ENCODE measurements around the gene MANF. TPM values are rescaled to one million over a fixed set of nuclear protein-coding genes. Genes with fewer than 3 reads are reported as not detected.
"Not testable (repeated sequence)": the region's sequence is repeated elsewhere in the genome, so short reads cannot be mapped to it uniquely, and the experiment has no call there.

MANF gene
- total RNA-seq, 1 donor from 2014 or later, result 46.2 TPM

DNA sequence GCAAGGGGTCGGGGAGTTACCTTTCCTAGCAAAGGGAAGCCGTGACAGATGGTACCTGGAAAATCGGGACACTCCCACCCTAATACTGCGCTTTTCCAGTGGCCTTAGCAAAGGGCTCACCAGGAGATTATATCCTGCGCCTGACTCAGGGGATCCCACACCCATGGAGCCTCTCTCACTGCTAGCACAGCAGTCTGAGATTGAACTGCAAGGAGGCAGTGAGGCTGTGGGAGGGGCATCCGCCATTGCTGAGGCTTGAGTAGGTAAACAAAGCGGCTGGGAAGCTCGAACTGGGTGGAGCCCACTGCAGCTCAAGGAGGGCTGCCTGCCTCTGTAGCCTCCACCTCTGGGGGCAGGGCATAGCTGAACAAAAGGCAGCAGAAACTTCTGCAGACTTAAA lies 16.8 kb upstream of the MANF start:
- DNase-seq; ATAC-seq; intact Hi-C loops (cut with micrococcal nuclease): not testable (repeated sequence)

DNA sequence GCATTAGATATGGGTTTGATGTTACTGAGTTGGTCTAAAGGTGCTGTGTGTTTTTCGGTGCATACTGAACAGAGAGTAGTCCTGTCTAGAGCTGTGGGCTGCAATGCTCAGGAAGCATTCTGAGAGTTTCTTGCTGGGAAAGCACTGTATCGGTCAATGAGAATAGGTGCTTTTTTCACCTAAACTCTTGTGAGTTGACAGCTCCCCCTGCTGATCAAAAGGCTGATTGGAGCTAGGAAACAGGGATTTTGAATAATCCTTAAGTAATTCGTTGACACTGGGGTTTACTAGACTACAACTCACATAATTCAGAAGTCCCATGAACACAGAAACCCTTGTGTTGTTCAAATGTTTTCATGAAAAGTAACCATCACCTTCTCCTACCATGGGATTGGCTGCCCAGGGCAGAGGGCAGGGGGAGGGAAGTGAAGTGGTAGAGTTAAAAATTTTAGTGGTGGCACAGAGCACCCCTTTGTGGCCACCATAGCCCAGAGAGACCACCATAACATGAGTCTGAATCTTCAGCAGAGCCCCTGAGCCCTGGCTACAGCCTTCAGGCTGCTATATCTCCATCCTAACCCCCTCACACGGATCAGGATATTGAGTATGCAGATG lies 13.0 kb upstream of the MANF start:
- DNase-seq, result no peak
- ATAC-seq, result peak; percentile 43
- intact Hi-C loops (cut with micrococcal nuclease), result no loop called here

GRCh38 chr3:51373658-51374421 lies 11.3 kb upstream of the MANF start:
- no peak for DNase-seq
- ATAC-seq, result no peak
- intact Hi-C loops (cut with micrococcal nuclease), result no loop called here

DNA sequence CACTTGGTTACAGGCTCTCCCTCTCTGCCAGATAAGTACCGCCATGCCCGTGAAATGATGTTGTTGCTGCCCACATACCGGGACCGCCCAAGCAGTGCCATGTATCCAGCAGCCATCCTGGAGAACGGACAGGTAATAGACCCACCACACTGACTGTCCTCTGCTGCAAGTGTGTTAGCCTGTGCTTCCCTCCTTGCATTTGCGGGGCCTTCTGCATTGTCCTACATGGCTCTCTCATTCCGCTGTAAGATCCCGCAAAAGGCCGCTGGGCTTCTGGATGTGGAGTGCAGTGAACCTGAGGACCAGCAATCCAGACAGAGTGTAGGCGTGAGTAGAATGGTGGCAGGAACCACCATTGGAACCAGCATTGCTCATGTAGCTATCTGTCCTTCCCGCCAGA lies 10.6 kb upstream of the MANF start:
- intact Hi-C loops (cut with micrococcal nuclease), result no loop called here
- DNase-seq, result no peak

GRCh38 chr3:51375136-51375535 lies 10.0 kb upstream of the MANF start:
- intact Hi-C loops (cut with micrococcal nuclease), result no loop called here
- ATAC-seq, result no peak
- DNase-seq, result no peak

More for the DNA sequence above, 10.6 kb upstream of the MANF start:
- no peak for ATAC-seq

- DNase-seq (no peak), ATAC-seq (no peak)
- intact Hi-C loops (cut with micrococcal nuclease), result no loop called here
These were observed 9.5 kb upstream of the MANF start for GRCh38 chr3:51375571-51375970.

- DNase-seq, result no peak
- intact Hi-C loops (cut with micrococcal nuclease), result no loop called here
- no peak for ATAC-seq
These were observed 7.0 kb upstream of the MANF start for GRCh38 chr3:51378065-51378464.

- ATAC-seq (no peak), DNase-seq (no peak)
- intact Hi-C loops (cut with micrococcal nuclease), result no loop called here
These were observed 6.4 kb upstream of the MANF start for GRCh38 chr3:51378726-51379125.

- no peak for ATAC-seq
- intact Hi-C loops (cut with micrococcal nuclease), result no loop called here
- no peak for DNase-seq
These were observed 5.8 kb upstream of the MANF start for GRCh38 chr3:51379301-51379700.

- ATAC-seq (no peak), DNase-seq (no peak)
- intact Hi-C loops (cut with micrococcal nuclease), result no loop called here
These were observed 5.2 kb upstream of the MANF start for GRCh38 chr3:51379746-51380455.

DNA sequence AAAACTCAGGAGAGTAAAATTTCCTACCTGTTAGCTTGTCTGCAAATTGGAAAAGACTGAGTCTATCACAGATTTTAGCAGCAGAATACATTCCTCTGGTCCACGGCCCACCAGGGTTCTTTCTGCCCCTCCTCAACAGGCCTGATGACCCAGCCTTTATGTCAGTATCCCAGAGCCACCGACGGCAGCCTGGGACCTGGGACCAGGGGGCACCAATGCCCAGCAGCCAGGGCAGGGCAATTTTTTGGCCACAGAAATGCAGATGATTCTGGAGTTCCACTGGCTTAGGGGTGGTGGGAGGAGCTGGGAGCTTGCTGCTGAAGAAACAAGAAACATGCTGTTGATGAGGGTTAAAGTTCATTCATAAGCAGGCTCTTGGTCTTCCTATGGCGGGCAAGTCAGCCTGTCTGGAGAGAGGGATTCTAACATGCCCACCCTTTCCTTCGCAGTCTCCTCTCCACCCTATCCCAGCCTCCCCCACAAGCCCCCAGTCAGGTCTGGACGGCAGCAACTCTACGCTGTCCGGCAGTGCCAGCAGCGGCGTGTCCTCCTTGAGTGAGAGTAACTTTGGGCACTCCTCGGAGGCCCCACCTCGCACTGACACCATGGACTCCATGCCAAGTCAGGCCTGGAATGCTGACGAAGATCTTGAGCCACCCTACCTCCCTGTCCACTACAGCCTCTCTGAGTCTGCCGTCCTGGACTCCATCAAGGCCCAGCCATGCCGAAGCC lies 4.3 kb upstream of the MANF start:
- intact Hi-C loops (cut with micrococcal nuclease), result no loop called here
- no peak for ATAC-seq

GRCh38 chr3:51381333-51381705 lies 3.8 kb upstream of the MANF start:
- DNase-seq, result no peak
- intact Hi-C loops (cut with micrococcal nuclease), result no loop called here

More for the DNA sequence above, 4.3 kb upstream of the MANF start:
- no peak for DNase-seq

DNA sequence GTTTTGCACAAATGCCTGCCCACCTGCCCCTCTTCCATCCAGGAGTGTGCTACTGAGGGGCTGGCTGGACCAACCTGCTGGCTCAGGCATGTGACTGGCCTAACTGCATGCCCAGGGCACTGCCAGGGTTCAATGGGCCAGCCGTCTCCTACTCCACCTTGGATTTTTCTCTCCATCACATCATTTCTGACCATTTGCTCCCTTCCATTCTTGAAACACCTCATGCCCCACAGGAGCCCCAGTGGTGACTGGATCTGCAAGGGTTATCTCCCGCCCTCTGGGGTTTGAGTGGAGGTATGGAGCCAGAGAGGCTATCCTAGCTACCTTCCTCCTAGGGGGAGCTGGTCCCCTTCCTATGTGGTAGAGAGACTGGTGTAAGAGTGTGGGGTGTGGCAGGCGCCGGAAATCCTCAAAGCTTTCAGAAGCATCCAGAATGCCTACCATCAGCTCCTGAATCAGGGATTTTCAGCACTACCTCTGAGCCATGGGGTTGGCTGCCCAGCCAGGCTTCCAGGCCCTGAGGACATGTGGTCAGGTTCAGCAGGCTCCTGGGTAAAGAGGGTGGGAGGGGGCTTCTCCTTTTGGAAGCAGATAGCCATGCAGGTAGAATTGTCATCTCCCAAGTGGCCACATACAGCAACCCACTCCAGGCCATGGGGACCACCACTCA lies 2.9 kb upstream of the MANF start:
- intact Hi-C loops (cut with micrococcal nuclease), result no loop called here
- DNase-seq (no peak), ATAC-seq (no peak)

More at GRCh38 chr3:51381333-51381705, 3.8 kb upstream of the MANF start:
- no peak for ATAC-seq

DNA sequence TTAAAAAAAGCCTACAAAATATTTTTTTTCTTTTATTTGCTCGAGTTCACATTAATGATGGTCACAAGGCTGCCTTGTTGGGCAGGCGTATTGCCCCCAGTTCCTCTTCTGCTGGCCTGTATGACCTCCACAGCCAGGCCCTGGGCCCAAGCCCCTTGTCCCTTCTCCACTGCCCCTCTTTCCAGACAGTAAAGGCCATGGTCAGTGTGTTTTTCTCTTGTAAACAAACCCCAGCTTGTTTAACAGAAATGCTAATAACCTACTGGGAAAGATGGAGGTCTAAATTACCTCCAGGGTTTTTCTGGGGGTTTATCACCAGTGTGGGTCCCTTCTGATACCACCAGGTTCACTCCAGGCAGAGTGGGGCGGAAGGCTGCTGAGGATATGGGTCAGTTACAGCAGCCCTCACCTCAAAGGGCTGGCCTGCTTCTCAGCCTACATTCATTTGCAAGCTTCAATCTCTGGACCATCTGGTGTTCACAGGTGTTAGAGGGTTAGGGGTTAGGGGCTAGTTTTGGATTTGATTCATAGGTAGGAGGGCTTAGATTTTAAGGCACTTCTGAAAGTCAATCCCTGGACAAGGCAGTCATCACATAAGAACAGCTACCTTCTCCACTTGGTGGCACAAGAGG lies 2.0 kb upstream of the MANF start:
- intact Hi-C loops (cut with micrococcal nuclease), result no loop called here
- ATAC-seq, result no peak
- no peak for DNase-seq

DNA sequence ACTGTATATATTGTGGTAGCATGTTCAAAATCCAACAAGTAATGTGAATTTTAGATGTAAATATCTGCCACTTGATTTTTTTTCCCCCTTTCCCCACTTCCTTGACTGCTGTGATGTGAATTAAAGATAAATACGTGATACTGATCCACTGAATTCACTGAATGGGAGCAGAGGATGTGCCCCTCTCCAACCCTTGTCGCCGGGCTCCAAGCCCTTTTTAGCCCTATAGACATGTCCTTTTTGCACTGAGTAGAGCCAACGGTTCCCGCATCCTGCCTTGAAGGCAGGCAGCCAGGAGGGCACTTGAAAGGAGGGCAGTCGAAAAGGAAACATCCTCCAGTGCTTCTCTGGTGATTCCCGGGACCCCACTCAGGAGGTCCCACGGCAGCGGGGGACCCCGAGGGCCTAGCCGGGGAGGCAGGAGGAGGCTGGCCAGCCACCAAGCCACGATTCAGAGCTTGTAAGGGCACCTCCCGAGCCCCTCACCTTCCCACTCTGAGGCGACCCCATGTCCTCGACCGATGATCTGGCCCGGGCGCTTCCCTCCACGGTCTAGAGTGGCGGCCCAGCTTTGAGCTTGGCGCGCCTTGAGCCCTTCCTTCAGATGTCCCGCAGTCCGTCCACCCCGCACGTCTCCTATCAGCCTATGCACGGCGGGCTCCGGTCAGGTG lies 901 bp upstream of the MANF start:
- ATAC-seq (peak; percentile 34), DNase-seq (peak; percentile 63)
- intact Hi-C loops (cut with micrococcal nuclease), result no loop called here

DNA sequence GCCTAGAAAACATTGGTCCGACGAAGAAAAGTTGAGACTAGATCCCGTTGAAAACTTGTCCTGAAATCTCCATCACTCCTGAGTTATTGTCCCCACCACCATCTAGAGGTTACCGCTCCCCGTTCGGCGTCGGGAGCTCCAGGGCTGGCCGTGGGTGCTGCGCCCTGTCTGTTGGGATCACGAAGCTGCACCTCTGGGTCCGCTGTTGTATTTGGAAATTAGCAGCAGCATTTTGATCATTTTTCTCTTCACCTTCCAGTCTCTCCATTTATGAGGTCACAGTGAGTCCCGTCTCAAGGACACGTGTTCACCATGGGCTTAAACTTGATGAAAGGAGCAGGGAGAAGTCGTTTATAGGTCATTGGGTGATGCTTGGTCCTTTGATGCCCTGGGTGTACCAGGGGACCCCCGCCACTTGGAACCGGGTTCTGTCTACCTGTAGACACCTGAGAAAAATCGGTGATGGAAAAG lies 565 bp downstream of the MANF start:
- DNase-seq, result no peak
- no peak for ATAC-seq
- intact Hi-C loops (cut with micrococcal nuclease), result no loop called here

DNA sequence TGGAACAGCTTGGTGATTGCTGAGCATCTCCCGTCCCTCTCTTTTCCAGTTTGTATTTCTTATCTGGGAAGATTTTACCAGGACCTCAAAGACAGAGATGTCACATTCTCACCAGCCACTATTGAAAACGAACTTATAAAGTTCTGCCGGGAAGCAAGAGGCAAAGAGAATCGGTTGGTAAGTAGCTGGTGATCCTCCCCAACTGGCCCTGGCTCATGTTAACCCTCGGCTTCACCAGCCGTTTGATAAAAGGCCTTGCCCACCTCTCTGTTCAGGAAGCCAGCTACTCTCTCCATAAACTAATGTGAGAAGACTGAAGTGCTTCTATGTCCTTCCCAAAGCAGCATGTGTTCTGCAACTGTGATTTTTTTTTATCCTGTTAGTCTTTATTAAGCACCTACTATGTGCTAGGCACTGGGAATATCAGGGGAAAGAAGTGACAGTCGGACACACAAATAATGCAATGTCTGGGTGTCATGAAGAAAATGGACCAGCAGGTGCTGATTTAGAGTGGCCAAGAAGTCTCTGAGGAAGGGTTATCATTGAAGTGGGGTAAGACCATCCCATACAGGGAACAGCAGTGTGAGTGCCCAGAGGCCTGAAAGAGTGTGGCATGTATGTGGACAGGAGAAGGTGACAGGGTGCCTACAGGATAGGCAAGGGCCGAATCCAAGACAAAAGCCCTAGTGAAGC lies 1.2 kb downstream of the MANF start:
- DNase-seq, result no peak
- intact Hi-C loops (cut with micrococcal nuclease), result no loop called here
- no peak for ATAC-seq

GRCh38 chr3:51386852-51387229 lies 1.8 kb downstream of the MANF start:
- DNase-seq (no peak), ATAC-seq (no peak)
- intact Hi-C loops (cut with micrococcal nuclease), result no loop called here
